Measurements from ENCODE around the gene PPL.

PPL gene

DNA sequence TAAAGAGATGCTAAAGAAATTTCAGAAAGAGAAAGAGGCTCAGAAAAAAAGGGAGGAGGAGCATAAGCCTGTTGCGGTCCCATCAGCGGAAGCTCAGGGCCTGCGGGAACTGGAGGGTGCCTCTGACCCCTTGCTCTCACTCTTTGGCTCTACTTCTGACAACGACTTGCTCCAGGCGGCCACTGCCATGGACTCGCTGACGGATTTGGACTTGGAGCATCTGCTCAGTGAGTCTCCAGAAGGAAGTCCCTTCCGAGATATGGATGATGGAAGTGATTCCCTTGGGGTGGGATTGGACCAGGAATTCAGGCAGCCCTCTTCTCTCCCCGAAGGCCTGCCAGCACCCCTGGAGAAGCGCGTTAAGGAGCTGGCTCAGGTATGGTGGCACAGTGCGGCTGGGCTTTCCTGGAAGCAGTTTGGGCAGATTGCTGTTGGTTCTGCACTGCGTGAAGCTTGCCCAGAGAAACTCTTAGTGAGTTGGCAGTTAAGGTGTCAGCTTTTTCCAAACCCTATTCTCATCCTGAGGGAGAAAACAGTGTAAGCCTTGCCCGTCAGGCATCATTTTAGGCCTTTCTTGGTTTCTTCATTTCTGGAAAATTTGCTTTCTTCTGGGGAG, 76.1 kb downstream of the PPL start:
- DNase-seq (ENCODE audit: low read depth in 2 of 2): no peak

DNA sequence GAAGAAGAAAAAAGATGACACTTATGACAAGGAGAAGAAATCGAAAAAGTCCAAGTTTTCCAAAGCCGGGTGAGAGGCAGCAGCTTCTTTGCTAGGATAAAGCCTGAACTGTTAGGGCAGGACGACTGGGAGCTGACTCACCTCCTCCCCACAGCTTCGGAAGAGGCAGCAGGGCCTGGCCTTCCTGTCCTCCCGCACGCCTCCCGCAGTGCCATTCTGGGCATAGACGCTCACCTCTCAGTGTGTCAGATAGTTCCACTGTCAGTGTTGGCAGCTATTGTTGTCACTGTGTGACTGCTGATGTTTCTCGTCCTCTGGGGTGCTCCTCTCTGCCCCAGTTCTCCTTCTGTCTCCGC, 77.1 kb downstream of the PPL start:
- no peak for DNase-seq (ENCODE audit: low read depth in 2 of 2)

DNA sequence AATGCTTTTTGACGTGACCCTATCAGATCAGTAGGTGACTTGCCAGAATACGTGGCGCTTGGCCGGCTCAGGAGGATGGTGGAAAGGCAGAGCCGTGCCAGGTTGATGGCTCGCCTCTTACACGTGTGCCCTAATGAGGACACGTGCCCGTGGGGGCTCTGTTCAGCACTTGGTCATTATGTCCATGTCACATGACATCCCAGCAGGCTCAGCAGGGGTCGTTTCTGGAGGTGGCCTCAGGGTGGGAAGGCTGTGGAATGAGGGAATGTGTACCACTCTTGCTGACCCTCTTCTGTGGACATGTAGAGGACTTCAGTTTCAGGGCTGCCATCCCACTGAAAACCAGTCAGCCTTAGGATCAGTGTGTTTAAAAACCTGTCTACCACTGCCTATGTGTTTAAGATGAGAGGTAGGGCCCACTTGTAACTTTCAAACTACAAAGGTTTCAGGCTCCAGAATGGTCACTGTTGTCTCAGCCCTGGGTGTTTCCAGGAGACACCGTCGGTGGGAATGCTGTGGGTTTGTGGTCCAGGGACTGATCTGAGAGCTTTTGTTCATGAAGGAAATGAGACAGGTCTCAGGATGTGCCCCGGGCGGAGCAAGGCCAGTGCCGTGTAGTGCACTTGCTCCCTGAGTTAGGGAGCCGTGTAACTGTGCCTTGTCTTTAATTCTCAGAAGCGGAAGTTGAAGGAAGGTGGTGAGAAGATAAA, 77.6 kb downstream of the PPL start:
- no peak for DNase-seq (ENCODE audit: low read depth in 2 of 2)

DNA sequence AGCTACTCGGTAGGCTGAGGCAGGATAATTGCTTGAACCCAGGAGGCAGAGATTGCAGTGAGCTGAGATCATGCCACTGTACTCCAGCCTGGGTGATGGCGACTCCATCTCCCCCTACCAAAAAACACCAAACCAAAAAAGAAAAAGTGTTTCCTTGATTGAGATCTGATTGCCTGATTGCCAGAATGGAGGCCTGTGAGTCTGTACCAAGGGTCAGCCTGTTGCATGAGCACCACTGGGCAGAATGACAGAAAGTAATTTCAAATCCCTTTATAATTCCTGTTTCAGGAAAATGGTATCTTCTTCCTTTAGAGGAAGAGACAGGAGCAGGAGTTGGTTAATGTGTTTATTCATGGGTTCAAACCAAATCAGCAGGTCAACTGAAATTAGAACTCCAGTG, 81.1 kb downstream of the PPL start:
- DNase-seq (ENCODE audit: low read depth in 2 of 2): no peak

DNA sequence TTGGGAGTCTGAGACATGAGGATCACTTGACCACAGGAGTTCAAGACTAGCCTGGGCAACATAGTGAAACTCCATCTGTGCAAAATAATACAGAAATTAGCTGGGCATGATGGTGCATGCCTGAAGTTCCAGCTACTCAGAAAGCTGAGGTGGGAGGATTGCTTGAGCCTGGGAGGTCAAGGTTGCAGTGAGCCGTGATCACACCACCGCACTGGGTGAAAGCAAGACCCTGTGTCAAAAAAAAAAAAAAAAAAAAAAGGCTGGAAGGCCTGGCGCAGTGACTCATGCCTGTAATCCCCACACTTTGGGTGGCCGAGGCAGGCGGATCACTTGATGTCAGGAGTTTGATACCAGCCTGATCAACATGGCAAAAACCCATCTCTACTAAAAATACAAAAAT, 81.6 kb downstream of the PPL start:
- no peak for DNase-seq (ENCODE audit: low read depth in 2 of 2)

DNA sequence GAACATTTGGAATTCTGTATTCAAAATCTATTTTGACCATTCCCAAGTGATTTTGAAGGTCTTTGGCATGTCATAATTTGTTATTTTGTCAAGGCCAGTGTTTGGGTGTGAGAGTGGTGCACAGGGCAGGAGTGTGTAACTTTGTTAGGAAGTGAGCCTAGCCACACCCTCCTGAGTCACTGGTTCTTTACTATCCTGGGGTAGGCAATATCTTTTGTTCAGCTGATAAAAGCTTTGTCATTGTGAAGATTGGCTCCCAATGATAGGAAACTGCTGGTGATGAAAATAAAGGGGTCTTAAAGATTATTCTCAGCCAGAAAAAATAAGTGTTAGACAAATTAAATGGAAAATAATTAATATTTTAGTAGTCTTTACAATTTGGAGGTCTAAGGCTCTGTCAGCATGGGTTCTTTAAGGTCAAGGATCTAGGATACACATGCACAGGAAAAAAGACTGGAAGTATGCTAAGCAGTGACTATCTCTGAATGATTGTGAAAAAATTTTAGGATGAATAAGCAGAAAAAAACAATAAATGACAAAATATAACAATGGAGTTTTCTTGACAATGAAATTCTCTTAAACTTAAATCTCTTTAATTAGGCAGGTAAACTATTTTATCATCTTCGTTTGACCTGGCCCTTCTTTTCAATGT, 84.6 kb downstream of the PPL start:
- DNase-seq (ENCODE audit: low read depth in 2 of 2): no peak

DNA sequence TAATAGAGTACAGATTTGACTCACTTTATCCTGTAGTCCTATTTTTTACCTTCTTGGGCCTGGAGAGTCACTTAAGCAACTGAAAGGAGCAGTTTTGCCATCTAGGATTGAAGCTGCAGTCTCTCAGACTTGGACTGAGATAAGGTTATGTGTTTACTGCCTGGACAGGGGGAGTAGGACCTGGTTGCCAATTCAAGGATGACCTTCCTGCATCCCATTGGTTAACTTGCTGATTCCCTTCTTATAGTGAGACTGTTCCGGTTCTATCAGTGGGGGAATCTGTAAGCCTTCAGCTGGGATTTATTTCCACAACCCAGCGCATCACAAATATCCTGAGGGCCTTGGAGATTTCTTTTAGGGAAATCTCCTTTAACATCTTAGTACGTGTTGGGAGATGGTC, 86.7 kb downstream of the PPL start:
- DNase-seq (ENCODE audit: low read depth in 2 of 2): no peak

DNA sequence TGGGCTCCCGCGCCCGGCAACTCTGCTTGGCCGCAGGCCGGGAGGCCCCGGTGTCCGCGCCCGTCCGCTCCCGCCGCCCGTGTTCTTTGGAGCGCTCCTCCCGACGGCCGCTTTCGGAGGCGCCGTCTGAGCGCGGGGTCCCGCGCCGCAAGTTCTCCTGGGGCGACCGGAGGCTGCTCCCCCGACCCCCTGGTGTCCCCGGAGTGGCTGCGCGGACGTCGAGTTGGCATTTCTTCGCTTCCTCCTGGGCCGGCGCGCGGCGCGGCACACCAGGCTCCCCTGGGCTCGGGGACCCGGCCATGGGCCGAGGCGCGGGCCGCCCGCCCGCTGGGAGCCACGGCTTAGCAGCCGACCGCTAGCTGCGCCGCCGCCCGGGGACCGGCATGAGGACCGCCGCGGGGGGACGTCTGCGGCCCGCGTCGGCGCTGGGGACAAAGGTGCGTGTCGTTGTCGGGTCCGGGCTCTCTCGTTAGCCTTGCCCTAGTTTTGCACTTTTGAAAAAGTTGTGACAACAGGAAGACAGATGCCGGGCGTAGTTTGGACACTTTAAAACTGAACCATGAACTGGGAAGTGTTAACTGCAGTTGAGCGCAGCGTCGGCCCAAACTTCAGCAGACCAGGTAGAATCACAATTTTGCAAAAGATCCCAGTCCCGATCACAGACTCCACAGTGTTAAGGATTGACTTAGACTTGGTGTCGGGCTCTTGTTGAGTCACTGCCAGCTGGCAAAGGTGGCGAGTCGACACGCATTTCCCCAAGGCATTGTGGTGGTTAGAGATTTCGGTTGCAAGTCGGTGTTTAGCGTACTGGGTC, 89.0 kb downstream of the PPL start:
- peak in 1 of 2 donors; percentile 8 for DNase-seq (ENCODE audit: low read depth in 2 of 2)

DNA sequence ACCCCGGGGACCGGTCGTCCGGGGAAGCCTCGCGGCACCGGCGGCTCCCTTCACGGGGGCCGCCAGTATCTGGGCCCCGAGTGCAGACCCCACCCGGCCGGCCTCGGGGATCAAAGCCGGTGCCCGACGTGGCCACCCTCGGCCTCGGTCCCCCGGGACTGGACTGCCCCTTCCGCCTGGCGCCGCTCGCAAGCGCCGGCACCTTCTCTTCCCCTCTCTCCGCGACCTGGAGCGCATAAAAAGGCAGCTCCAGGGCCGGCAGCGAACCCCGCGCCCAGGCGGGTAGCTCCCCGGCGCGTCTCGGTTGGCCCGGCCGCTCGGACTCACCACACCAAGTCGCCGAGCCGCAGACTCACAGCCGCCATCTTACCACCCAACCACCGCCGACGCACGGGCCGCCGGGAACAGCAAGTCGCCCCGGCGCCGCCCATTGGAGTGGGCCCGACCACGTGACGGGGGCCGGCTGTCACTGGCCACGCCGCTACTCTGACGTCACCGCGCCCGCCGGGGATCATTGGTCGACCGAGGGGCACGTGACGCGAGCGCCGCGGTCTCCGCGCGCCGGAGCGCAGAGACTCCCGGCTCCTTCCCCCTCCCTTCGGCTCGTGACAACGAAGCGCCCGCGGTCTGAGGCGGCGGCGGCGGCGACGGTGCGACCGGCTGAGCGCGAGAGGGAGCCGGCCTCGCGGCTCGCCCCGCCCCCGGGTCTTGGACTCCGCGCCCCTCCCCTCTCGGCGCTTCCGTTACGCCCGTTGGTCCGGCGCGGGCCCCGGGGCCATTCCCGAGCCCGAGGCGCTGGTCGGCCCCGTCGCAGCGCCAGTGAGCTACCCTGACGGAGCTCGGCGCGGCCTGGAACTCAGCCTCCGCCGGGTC, 89.8 kb downstream of the PPL start, which contains the start of the genes GLYR1 and UBN1:
Gene GLYR1 (minus strand): TSS at position 388 of the 873 bp plus-strand sequence. CDS start 23 bp downstream, at position 365.
Gene UBN1 (plus strand): TSS at position 581 of the 873 bp plus-strand sequence. CDS start 5,437 bp downstream, outside the sequence.
- peak; percentile 99 to 100 for DNase-seq (ENCODE audit: low read depth in 2 of 2)

DNA sequence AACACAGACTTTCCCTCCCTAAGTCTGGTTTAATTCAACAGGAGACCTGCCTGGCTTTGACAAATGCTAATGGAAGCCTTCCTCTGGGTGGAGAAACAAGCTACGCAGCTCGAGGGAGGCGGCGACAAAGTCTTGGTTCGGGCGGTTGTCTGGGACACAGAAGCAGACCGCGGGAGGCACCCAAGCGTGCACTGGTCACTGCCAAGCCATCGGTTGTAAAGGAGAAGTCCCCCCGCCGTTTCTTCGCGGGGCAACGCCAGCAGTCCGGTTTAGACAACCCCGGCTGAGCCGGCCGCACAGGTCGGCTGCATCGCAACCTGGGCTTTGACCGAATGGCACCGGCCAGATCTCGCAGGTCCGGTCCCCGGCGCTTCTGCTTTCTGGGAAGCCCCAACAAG, 90.4 kb downstream of the PPL start:
- peak in 1 of 2 donors; percentile 16 for DNase-seq (ENCODE audit: low read depth in 2 of 2)

DNA sequence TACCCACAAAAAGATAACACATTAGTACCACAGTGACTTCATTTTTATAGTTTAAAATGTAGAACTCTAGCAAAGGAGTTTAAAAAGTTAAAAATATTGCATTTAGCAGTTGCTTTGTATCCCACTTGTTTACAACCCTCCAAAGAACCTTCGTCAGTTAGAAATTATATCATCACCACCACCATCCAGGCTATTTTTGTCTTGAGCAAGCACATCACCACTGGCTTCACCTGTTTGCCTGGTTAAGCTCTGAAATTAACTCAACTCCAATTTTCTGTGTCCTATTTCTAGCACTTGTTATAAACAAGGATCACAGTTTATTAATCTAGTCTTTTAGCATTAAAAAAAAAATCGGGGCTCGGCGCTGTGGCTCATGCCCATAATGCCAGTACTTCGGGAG, 96.0 kb downstream of the PPL start:
- DNase-seq (ENCODE audit: low read depth in 2 of 2): no peak

DNA sequence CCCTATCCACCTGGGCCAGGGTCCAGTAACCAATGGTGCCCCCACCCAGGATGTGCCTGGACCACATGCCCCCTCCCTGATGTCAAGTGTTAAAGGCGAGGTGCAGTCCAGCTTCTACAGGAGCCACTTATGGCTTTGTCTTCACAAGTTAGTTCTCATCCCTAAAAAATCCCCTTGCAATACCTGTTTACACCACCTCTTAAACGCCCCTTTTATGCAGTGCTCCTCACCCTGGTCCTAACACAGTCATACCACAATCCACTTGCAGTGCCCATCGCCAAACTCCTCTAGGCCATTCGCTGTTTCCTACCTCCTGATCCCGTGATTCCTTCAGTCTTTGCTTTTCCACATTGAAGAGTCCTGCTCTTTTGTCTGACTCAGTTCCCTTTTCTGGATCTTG, 97.0 kb downstream of the PPL start:
- DNase-seq (ENCODE audit: low read depth in 2 of 2): no peak

DNA sequence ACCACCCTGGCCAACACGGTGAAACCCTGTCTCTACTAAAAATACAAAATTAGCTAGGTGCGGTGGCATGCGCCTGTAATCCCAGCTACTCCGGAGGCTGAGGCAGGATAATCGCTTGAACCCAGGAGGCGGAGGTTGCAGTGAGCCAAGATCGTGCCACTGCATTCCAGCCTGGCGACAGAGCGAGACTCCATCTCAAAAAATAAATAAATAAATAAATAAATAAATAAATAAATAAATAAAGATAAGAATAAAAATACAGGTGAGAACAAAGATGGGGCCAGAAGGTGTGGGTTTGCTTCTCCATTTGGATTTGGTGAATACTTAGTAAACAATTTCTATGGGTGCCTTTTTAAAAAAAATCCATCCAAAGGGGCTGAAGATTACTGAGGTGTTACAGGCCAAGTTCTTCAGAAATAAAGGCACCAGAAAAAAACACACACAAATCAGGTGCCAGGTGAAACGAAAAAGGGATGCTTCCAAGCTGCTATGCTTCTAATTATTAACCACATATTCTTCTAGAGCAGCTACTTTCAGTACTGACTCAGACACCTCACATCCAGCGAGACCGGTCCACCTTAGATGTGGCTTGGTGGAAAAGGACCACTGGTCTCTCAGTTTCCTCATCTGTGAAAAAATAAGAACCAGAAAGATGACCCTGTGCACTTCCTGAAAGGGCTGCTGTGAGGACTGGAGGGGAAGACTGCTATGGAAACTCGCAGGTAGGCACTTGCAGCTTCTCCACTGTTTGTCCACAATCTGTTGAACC, 99.0 kb downstream of the PPL start:
- no peak for DNase-seq (ENCODE audit: low read depth in 2 of 2)

DNA sequence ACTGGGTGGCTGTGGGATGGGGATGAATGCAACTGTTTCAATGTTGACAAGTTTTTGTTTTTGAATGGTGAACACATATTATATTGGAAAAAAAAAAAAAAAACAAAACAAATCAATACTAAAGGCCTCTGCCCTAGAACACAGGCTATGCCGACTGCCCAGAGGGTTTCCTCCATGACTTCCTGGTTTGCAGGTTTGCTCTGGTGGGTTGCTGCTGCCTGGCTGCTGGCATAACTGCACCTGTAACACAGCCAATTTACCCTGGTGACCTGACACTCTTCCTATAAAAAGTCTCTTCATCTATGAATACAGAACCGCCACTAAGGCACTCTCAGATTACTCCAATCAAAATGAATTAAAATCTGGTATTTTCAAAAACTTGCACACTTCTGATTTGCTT, 100.2 kb downstream of the PPL start:
- no peak for DNase-seq (ENCODE audit: low read depth in 2 of 2)

DNA sequence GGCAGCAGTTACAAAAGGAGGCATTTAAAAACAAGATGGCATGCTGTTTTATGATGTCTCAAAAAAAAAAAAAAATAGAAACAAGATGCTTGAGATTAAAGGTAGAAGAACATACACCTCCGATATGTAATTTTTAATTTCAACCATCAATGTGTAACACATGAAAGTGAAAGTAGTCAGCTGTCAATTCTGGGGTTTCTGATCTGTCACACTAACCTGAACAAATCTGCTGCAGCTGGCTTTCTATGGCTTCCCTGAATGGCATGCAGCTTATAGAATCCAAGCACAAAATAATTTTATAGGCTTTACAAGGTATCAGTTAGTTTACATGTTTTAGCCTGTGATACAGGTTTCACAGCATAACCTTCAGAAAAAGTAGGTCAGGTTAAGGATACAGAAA, 103.4 kb downstream of the PPL start:
- DNase-seq (ENCODE audit: low read depth in 2 of 2): no peak

DNA sequence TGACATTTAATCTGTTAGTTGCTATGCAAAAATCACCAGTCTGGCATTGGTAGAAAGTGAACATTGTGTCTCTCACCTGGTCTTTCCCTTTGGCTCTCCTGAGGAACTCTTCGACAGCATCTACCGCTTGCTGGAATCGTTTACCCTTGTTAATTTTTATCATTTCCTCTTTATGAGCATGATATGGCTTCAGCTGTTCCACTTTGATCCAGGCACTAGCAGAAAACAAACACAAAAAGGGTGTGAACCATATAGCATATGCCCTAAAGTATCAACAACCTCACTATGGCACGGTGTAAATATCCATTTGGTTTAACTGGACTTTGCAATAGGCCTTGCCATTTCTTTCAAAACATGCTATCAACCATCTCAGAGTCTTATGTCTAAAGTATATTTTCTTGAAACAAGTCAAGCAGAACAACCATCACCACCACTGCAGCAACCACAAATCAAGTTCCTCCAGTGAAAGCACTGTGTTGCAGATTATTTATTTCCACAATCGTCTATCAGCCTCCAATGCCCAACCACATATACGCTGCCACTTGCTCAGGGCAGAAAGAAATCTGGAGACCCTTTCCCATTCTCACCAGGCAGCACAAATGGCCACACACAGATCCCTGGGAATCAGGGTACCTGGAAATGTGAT, 104.1 kb downstream of the PPL start:
- no peak for DNase-seq (ENCODE audit: low read depth in 2 of 2)
